Subcutaneous abdominal adipose tissue (tissue), 5 donors: ENCODE measurements around the gene EPHA2.

ENCODE experiments used
- H3K27ac ChIP-seq: one replicate; pipeline ENCODE4 v1.7.0; 2013; ENCODE audit warnings: low read depth, mild to moderate bottlenecking, inconsistent platforms, low read length, moderate library complexity
- H3K27me3 ChIP-seq, 5 donors: one replicate each; pipeline ENCODE4 v1.7.0; 2013; ENCODE audit warnings: low read length in 5 of 5, inconsistent platforms in 1 of 5; ENCODE audit not compliant: control insufficient read depth in 5 of 5, insufficient read depth in 4 of 5
- H3K36me3 ChIP-seq, 5 donors: one replicate each; pipeline ENCODE4 v1.7.0; 2013; ENCODE audit warnings: low read length in 5 of 5; ENCODE audit not compliant: control insufficient read depth in 5 of 5, insufficient read depth in 5 of 5
- H3K4me1 ChIP-seq, 5 donors: one replicate each; pipeline ENCODE4 v1.7.0; 2013; ENCODE audit warnings: low read length in 5 of 5, mild to moderate bottlenecking in 3 of 5, moderate library complexity in 1 of 5; ENCODE audit not compliant: control insufficient read depth in 5 of 5, insufficient read depth in 5 of 5
- H3K4me3 ChIP-seq, 5 donors: one replicate each; pipeline ENCODE4 v1.7.0; 2013; ENCODE audit warnings: low read length in 5 of 5, low read depth in 1 of 5
- H3K9ac ChIP-seq, 5 donors: one replicate each; pipeline ENCODE4 v1.7.0; 2013; ENCODE audit warnings: low read length in 5 of 5, mild to moderate bottlenecking in 4 of 5, moderate library complexity in 3 of 5
- H3K9me3 ChIP-seq, 5 donors: one replicate each; pipeline ENCODE4 v1.7.0; 2013; ENCODE audit warnings: low read length in 5 of 5; ENCODE audit not compliant: control insufficient read depth in 5 of 5
- donor health status: healthy.
- donor health status: healthy.
- donor health status: healthy.
- donor health status: healthy.
- donor health status: healthy.

Gene EPHA2

GRCh38 chr1:16129921-16130543 lies 25.8 kb downstream of the EPHA2 start:
- no peak overlapping the region for H3K27ac ChIP-seq
- H3K36me3 ChIP-seq: peaks cover 0 to 88% (median 82%) of the 10 kb centered on the region in 5 donors
- H3K4me1 ChIP-seq: peaks cover 0 to 52% (median 11%) of the 10 kb centered on the region in 5 donors

GRCh38 chr1:16129316-16129715 lies 26.6 kb downstream of the EPHA2 start:
- H3K9me3 ChIP-seq: no peaks in the 10 kb centered on the region
- peaks cover 0 to 45% (median 11%) of the 10 kb centered on the region in 5 donors for H3K4me1 ChIP-seq
- no peak overlapping the region for H3K4me3 ChIP-seq
- no peak overlapping the region for H3K27ac ChIP-seq
- peaks cover 0 to 88% (median 83%) of the 10 kb centered on the region in 5 donors for H3K36me3 ChIP-seq
- H3K9ac ChIP-seq: no peak overlapping the region
- H3K27me3 ChIP-seq: peaks cover 0 to 3% (median 0%) of the 10 kb centered on the region in 5 donors

More at GRCh38 chr1:16129921-16130543, 25.8 kb downstream of the EPHA2 start:
- Histone ChIP-seq H3K9me3 (no peaks in the 10 kb centered on the region), H3K4me3 (no peak overlapping the region), H3K27me3 (peaks cover 0 to 3% (median 0%) of the 10 kb centered on the region in 5 donors), H3K9ac (no peak overlapping the region)

GRCh38 chr1:16128338-16128741 lies 27.5 kb downstream of the EPHA2 start:
- Histone ChIP-seq H3K9ac (no peak overlapping the region), H3K27me3 (peaks cover 0 to 3% (median 0%) of the 10 kb centered on the region in 5 donors), H3K9me3 (no peaks in the 10 kb centered on the region), H3K4me1 (peaks cover 0 to 35% (median 11%) of the 10 kb centered on the region in 5 donors), H3K36me3 (peaks cover 0 to 80% (median 78%) of the 10 kb centered on the region in 5 donors), H3K4me3 (no peak overlapping the region), H3K27ac (no peak overlapping the region)

- Histone ChIP-seq H3K9me3 (no peaks in the 10 kb centered on the region), H3K36me3 (peaks cover 0 to 78% (median 76%) of the 10 kb centered on the region in 5 donors), H3K4me1 (peaks cover 0 to 32% (median 12%) of the 10 kb centered on the region in 5 donors), H3K4me3 (no peak overlapping the region), H3K27ac (no peak overlapping the region), H3K9ac (no peak overlapping the region), H3K27me3 (peaks cover 0 to 3% (median 0%) of the 10 kb centered on the region in 5 donors)
These were observed 28.1 kb downstream of the EPHA2 start for GRCh38 chr1:16127676-16128337.

GRCh38 chr1:16126743-16127515 lies 28.9 kb downstream of the EPHA2 start:
- Histone ChIP-seq H3K27me3 (peaks cover 0 to 3% (median 0%) of the 10 kb centered on the region in 5 donors), H3K4me1 (peaks cover 0 to 34% (median 13%) of the 10 kb centered on the region in 5 donors), H3K9me3 (no peaks in the 10 kb centered on the region), H3K4me3 (no peak overlapping the region), H3K36me3 (peaks cover 0 to 71% (median 68%) of the 10 kb centered on the region in 5 donors), H3K27ac (no peak overlapping the region), H3K9ac (no peak overlapping the region)

- Histone ChIP-seq H3K27ac (no peak overlapping the region), H3K9ac (no peak overlapping the region), H3K27me3 (peaks cover 0 to 3% (median 0%) of the 10 kb centered on the region in 5 donors), H3K4me3 (no peak overlapping the region), H3K9me3 (no peaks in the 10 kb centered on the region), H3K36me3 (peaks cover 0 to 64% (median 63%) of the 10 kb centered on the region in 5 donors), H3K4me1 (peaks cover 0 to 29% (median 10%) of the 10 kb centered on the region in 5 donors)
These were observed 29.7 kb downstream of the EPHA2 start for GRCh38 chr1:16126160-16126559.

- H3K36me3 ChIP-seq: peaks cover 0 to 57% (median 56%) of the 10 kb centered on the region in 5 donors
- no peak overlapping the region for H3K9ac ChIP-seq
- H3K27ac ChIP-seq: no peak overlapping the region
- H3K27me3 ChIP-seq: peaks cover 0 to 3% (median 0%) of the 10 kb centered on the region in 5 donors
- H3K4me1 ChIP-seq: peaks cover 0 to 29% (median 10%) of the 10 kb centered on the region in 5 donors
- H3K9me3 ChIP-seq: no peaks in the 10 kb centered on the region
- no peak overlapping the region for H3K4me3 ChIP-seq
These were observed 30.4 kb downstream of the EPHA2 start for GRCh38 chr1:16125483-16125882.

- Histone ChIP-seq H3K27me3 (peaks cover 0 to 3% (median 0%) of the 10 kb centered on the region in 5 donors), H3K27ac (no peak overlapping the region), H3K9ac (no peak overlapping the region), H3K36me3 (peaks cover 0 to 54% (median 52%) of the 10 kb centered on the region in 5 donors), H3K9me3 (no peaks in the 10 kb centered on the region), H3K4me1 (peaks cover 0 to 29% (median 10%) of the 10 kb centered on the region in 5 donors), H3K4me3 (no peak overlapping the region)
These were observed 30.8 kb downstream of the EPHA2 start for GRCh38 chr1:16125088-16125470.

GRCh38 chr1:16124377-16125087 lies 31.3 kb downstream of the EPHA2 start:
- Histone ChIP-seq H3K9me3 (no peaks in the 10 kb centered on the region), H3K4me3 (no peak overlapping the region), H3K4me1 (peaks cover 0 to 29% (median 10%) of the 10 kb centered on the region in 5 donors), H3K27me3 (peaks cover 0 to 3% (median 0%) of the 10 kb centered on the region in 5 donors), H3K27ac (no peak overlapping the region), H3K9ac (no peak overlapping the region), H3K36me3 (peaks cover 0 to 48% (median 46%) of the 10 kb centered on the region in 5 donors)
